ENCODE data around the gene PALS1.

Gene PALS1

GRCh38 chr14:67218126-67218525 is 23.1 kb upstream of the PALS1 start:
- no peak overlapping the region for H3K4me3 ChIP-seq (ENCODE audit: control insufficient read depth, low read depth, low read length)
- no peak for DNase-seq (ENCODE audit: low read depth)
- TF ChIP-seq CTCF (IDR thresholded peaks at IDR 0.05; ENCODE audit: control insufficient read depth, insufficient read depth, low read depth, low read length, missing control alignments), result no peak

- no peak for TF ChIP-seq CTCF (IDR thresholded peaks at IDR 0.05; ENCODE audit: control insufficient read depth, insufficient read depth, low read depth, low read length, missing control alignments)
- DNase-seq (ENCODE audit: low read depth), result peak; percentile 67
- no peak overlapping the region for H3K4me3 ChIP-seq (ENCODE audit: control insufficient read depth, low read depth, low read length)
Observed at GRCh38 chr14:67221248-67221981, 19.8 kb upstream of the PALS1 start.

GRCh38 chr14:67221982-67222328 is 19.3 kb upstream of the PALS1 start:
- no peak overlapping the region for H3K4me3 ChIP-seq (ENCODE audit: control insufficient read depth, low read depth, low read length)
- DNase-seq (ENCODE audit: low read depth), result no peak
- TF ChIP-seq CTCF (IDR thresholded peaks at IDR 0.05; ENCODE audit: control insufficient read depth, insufficient read depth, low read depth, low read length, missing control alignments), result no peak

- no peak for TF ChIP-seq CTCF (IDR thresholded peaks at IDR 0.05; ENCODE audit: control insufficient read depth, insufficient read depth, low read depth, low read length, missing control alignments)
Observed at GRCh38 chr14:67225523-67225922, 15.7 kb upstream of the PALS1 start.

GRCh38 chr14:67228325-67228984 is 12.8 kb upstream of the PALS1 start:
- TF ChIP-seq CTCF (IDR thresholded peaks at IDR 0.05; ENCODE audit: control insufficient read depth, insufficient read depth, low read depth, low read length, missing control alignments), result no peak
- peak; percentile 32 for DNase-seq (ENCODE audit: low read depth)
- H3K4me3 ChIP-seq (ENCODE audit: control insufficient read depth, low read depth, low read length), result no peak overlapping the region; the same call in 1 of the 2 replicates

More at GRCh38 chr14:67225523-67225922, 15.7 kb upstream of the PALS1 start:
- no peak overlapping the region for H3K4me3 ChIP-seq (ENCODE audit: control insufficient read depth, low read depth, low read length)
- no peak for DNase-seq (ENCODE audit: low read depth)

GRCh38 chr14:67232066-67232465 is 9.2 kb upstream of the PALS1 start:
- TF ChIP-seq CTCF (IDR thresholded peaks at IDR 0.05; ENCODE audit: control insufficient read depth, insufficient read depth, low read depth, low read length, missing control alignments), result no peak
- no peak overlapping the region for H3K4me3 ChIP-seq (ENCODE audit: control insufficient read depth, low read depth, low read length)
- DNase-seq (ENCODE audit: low read depth), result no peak
